HepG2 (cell line): ENCODE results near the gene FCAMR.

ENCODE experiments used
- EP300 ChIP-seq, 3 experiments: sonication (generic) in 1 of 3; formaldehyde crosslinking in 1 of 3; IDR thresholded peaks; 2 replicates each; pipeline versions ENCODE4 v1.5.1 to v1.6.1; 2011 to 2020; ENCODE audit warnings: low read depth in 2 of 3, low read length in 2 of 3, borderline replicate concordance in 1 of 3, improper control_type of control experiment in 1 of 3, mild to moderate bottlenecking in 1 of 3, missing genetic modification reagents in 1 of 3, moderate library complexity in 1 of 3
- ZNF629 ChIP-seq: sonication (generic); formaldehyde crosslinking; conservative IDR thresholded peaks from 2 replicates; pipeline ENCODE4 v1.5.0; 2020; ENCODE audit warnings: missing genetic modification reagents

DNA sequence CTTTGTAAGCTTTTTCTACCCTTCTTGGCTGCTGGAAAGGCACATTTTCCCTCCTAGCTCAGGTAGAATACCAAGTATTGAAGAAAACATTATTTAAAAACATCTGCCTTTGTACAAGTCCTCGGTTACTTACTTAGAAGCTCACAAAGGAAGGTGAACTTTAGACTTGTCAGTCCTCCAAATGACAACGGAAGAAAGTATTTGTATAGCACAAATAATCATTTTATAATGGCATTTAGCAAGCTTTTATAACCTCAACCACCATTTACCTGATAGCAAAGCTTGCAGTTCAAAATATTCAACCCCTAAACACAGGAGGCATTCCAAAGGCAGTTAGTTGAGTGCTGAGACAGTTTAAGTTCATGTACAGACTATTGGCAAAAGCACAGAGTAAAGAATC lies 2.5 kb upstream of the FCAMR start:
- TF ChIP-seq ZNF629 (CRISPR knock-in tag) (no peak), EP300 (IDR thresholded peaks at IDR 0.05; ENCODE audit: low read depth in 2 of 2, low read length in 2 of 2) (no peak), EP300 (CRISPR knock-in tag; IDR thresholded peaks at IDR 0.05; ENCODE audit: borderline replicate concordance) (no peak)
